Tibial nerve (tissue), 4 donors: ENCODE measurements around the gene SIX5. TPM values are rescaled to one million over a fixed set of nuclear protein-coding genes. Genes with fewer than 3 reads are reported as not detected.
A peak's percentile ranks its signal among the peaks of the same experiment; 100 is the strongest.

Experiments used
- DNase-seq, 2 donors: peaks; one replicate each; pipeline ENCODE4 v3.0.0-alpha.2; 2019; ENCODE audit warnings: low spot score in 2 of 2
- H3K27ac ChIP-seq, 4 donors: fragments of 200-600 bp; sonication (generic) in 3 of 4; one replicate each; pipeline ENCODE4 v1.5.1; 2017 to 2019; ENCODE audit warnings: mild to moderate bottlenecking in 1 of 4
- H3K27me3 ChIP-seq, 2 donors: fragments of 200-600 bp; sonication (generic) in 1 of 2; one replicate each; pipeline versions ENCODE4 v1.5.1 to v1.6.0; 2017 to 2019
- H3K36me3 ChIP-seq, 3 donors: fragments of 200-600 bp; sonication (generic); one replicate each; pipeline ENCODE4 v1.5.1; 2018 to 2019
- H3K4me1 ChIP-seq, 4 donors: fragments of 200-600 bp; sonication (generic) in 3 of 4; one replicate each; pipeline ENCODE4 v1.5.1; 2017 to 2019
- H3K4me3 ChIP-seq, 4 donors: fragments of 200-600 bp; sonication (generic) in 3 of 4; one replicate each; pipeline ENCODE4 v1.5.1; 2017 to 2019; ENCODE audit warnings: mild to moderate bottlenecking in 1 of 4, moderate library complexity in 1 of 4
- H3K9me3 ChIP-seq, 4 donors: fragments of 200-600 bp; sonication (generic) in 3 of 4; one replicate each; pipeline ENCODE4 v1.5.1; 2017 to 2019
- CTCF ChIP-seq, 5 experiments: fragments of 200-600 bp in 3 of 5; fragments of 450-650 bp in 2 of 5; sonication (generic) in 3 of 5; IDR thresholded peaks; one replicate each; pipeline ENCODE4 v1.5.1; 2016 to 2019; ENCODE audit warnings: antibody characterized with exemption in 5 of 5, mild to moderate bottlenecking in 3 of 5, moderate library complexity in 2 of 5
- EP300 ChIP-seq, 2 donors: sonication (generic); formaldehyde crosslinking; IDR thresholded peaks; one replicate each; pipeline ENCODE4 v1.6.1; 2017; ENCODE audit warnings: antibody characterized with exemption in 2 of 2, mild to moderate bottlenecking in 1 of 2
- POLR2A ChIP-seq, 2 donors: fragments of 450-650 bp; IDR thresholded peaks; one replicate each; pipeline ENCODE4 v1.6.1; 2017; ENCODE audit warnings: antibody characterized with exemption in 2 of 2, mild to moderate bottlenecking in 2 of 2, moderate library complexity in 2 of 2
- WGBS, 2 donors: methylation state at CpG; one replicate each; pipeline ENCODE4 v1.1.5; 2018; 5-methylcytosine and 5-hydroxymethylcytosine counted together
- total RNA-seq, 4 donors: library from RNA; depleted of rRNA; stranded (reverse); fragments of >200 nt; gene quantifications; one replicate each; pipeline ENCODE4 v1.1.0, GENCODE V29; 2016

The SIX5 gene
- total RNA-seq, 4 donors from 2014 or later = 21.0 to 31.0 (median 22.9) TPM

- H3K27ac ChIP-seq = peak overlapping the region; percentile 91 to 99 (median 96)
- no peaks in the 10 kb centered on the region for H3K9me3 ChIP-seq
- DNase-seq = peak; percentile 81 to 82
- H3K27me3 ChIP-seq = no peaks in the 10 kb centered on the region
- H3K36me3 ChIP-seq = peaks cover 0 to 20% (median 0%) of the 10 kb centered on the region in 3 donors
- H3K4me3 ChIP-seq = peak overlapping the region; percentile 54 to 91 (median 83)
- TF ChIP-seq POLR2A (IDR thresholded peaks at IDR 0.05) (peak; percentile 50 to 84), EP300 (IDR thresholded peaks at IDR 0.05) (peak; percentile 15 to 94), CTCF (IDR thresholded peaks at IDR 0.05) (peak in 1 of 5 experiments; percentile 9)
- peaks cover 0 to 56% (median 38%) of the 10 kb centered on the region in 4 donors for H3K4me1 ChIP-seq
- WGBS, 2 donors = 13 to 15% methylated on average over 30 to 31 of the region's 31 CpGs
Observed at GRCh38 chr19:45767410-45767880, 1.6 kb downstream of the SIX5 start.

- TF ChIP-seq CTCF (IDR thresholded peaks at IDR 0.05) = no peak
- TF ChIP-seq POLR2A (IDR thresholded peaks at IDR 0.05) = no peak
- no peak for TF ChIP-seq EP300 (IDR thresholded peaks at IDR 0.05)
- Histone ChIP-seq H3K4me3 (peak overlapping the region; percentile 54 to 91 (median 83)), H3K9me3 (no peaks in the 10 kb centered on the region), H3K27me3 (no peaks in the 10 kb centered on the region), H3K4me1 (peaks cover 0 to 56% (median 38%) of the 10 kb centered on the region in 4 donors), H3K36me3 (peaks cover 0 to 17% (median 0%) of the 10 kb centered on the region in 3 donors), H3K27ac (peak overlapping the region; percentile 91 to 99 (median 96))
- DNase-seq = no peak
- WGBS, 2 donors = 5 to 17% methylated on average over 3 to 6 of the region's 24 CpGs
Observed at GRCh38 chr19:45766869-45767346, 2.1 kb downstream of the SIX5 start.

GRCh38 chr19:45766296-45766868 lies 2.7 kb downstream of the SIX5 start:
- TF ChIP-seq POLR2A (IDR thresholded peaks at IDR 0.05) (no peak), CTCF (IDR thresholded peaks at IDR 0.05) (no peak), EP300 (IDR thresholded peaks at IDR 0.05) (no peak)
- WGBS, 2 donors = 48 to 55% methylated on average over 10 to 12 of the region's 17 CpGs
- peak overlapping the region; percentile 91 to 99 (median 96) for H3K27ac ChIP-seq
- peaks cover 0 to 51% (median 37%) of the 10 kb centered on the region in 4 donors for H3K4me1 ChIP-seq
- H3K27me3 ChIP-seq = no peaks in the 10 kb centered on the region
- H3K4me3 ChIP-seq = peak overlapping the region; percentile 54 to 91 (median 83)
- peaks cover 0 to 12% (median 0%) of the 10 kb centered on the region in 3 donors for H3K36me3 ChIP-seq
- H3K9me3 ChIP-seq = no peaks in the 10 kb centered on the region
- no peak for DNase-seq

- WGBS, 2 donors = 57 to 58% methylated on average over 23 of the region's 23 CpGs
- no peak for DNase-seq
- Histone ChIP-seq H3K4me3 (peak overlapping the region in 1 of 4 donors; percentile 89), H3K27me3 (no peaks in the 10 kb centered on the region), H3K9me3 (no peaks in the 10 kb centered on the region), H3K36me3 (peaks cover 0 to 9% (median 0%) of the 10 kb centered on the region in 3 donors), H3K27ac (peak overlapping the region; percentile 49 to 99 (median 96)), H3K4me1 (peaks cover 0 to 45% (median 31%) of the 10 kb centered on the region in 4 donors)
- TF ChIP-seq POLR2A (IDR thresholded peaks at IDR 0.05) (no peak), EP300 (IDR thresholded peaks at IDR 0.05) (no peak), CTCF (IDR thresholded peaks at IDR 0.05) (no peak)
Observed at GRCh38 chr19:45765702-45766295, 3.3 kb downstream of the SIX5 start.
